HG02763 (cell line): Measurements from ENCODE around the gene PHRF1.

ENCODE experiments used
- ATAC-seq: cut with Tn5 transposase; IDR thresholded peaks from one replicate; pipeline ENCODE4 v1.9.1; 2021; ENCODE audit warnings: mild to moderate bottlenecking, moderate library complexity; ENCODE audit not compliant: unreplicated experiment

PHRF1 gene

GRCh38 chr11:537622-538430, 38.4 kb upstream of the PHRF1 start:
- ATAC-seq: no peak

GRCh38 chr11:538431-539051, 37.7 kb upstream of the PHRF1 start:
- ATAC-seq: no peak

- no peak for ATAC-seq
Observed at GRCh38 chr11:539971-540481, 36.2 kb upstream of the PHRF1 start.

GRCh38 chr11:540583-541432, 35.5 kb upstream of the PHRF1 start:
- ATAC-seq: no peak

GRCh38 chr11:541433-541885, 34.8 kb upstream of the PHRF1 start:
- ATAC-seq: no peak

- no peak for ATAC-seq
Observed at GRCh38 chr11:544817-545166, 31.5 kb upstream of the PHRF1 start.

- no peak for ATAC-seq
Observed at GRCh38 chr11:545171-545570, 31.1 kb upstream of the PHRF1 start.

GRCh38 chr11:548700-549603, 27.3 kb upstream of the PHRF1 start:
- no peak for ATAC-seq

GRCh38 chr11:550021-550745, 26.1 kb upstream of the PHRF1 start:
- ATAC-seq: no peak

- ATAC-seq: no peak
Observed at GRCh38 chr11:550746-551085, 25.6 kb upstream of the PHRF1 start.

- no peak for ATAC-seq
Observed at GRCh38 chr11:551131-551530, 25.1 kb upstream of the PHRF1 start.

- no peak for ATAC-seq
Observed at GRCh38 chr11:551596-551995, 24.7 kb upstream of the PHRF1 start.

- ATAC-seq: no peak
Observed at GRCh38 chr11:553083-553987, 22.9 kb upstream of the PHRF1 start.

- ATAC-seq: no peak
Observed at GRCh38 chr11:553988-554340, 22.3 kb upstream of the PHRF1 start.

- peak; percentile 47 for ATAC-seq
Observed at GRCh38 chr11:554428-555226, 21.6 kb upstream of the PHRF1 start.

- ATAC-seq: no peak
Observed at GRCh38 chr11:555227-555779, 21.0 kb upstream of the PHRF1 start.

- no peak for ATAC-seq
Observed at GRCh38 chr11:555780-556661, 20.2 kb upstream of the PHRF1 start.
